Measurements from ENCODE around the gene MUC2. TPM values are rescaled to one million over a fixed set of nuclear protein-coding genes. Genes with fewer than 3 reads are reported as not detected.
"Not testable (repeated sequence)": the region's sequence is repeated elsewhere in the genome, so short reads cannot be mapped to it uniquely, and the experiment has no call there.

The MUC2 gene
- total RNA-seq, 1 experiment from 2014 or later, result not detected

GRCh38 chr11:1107316-1108245, 32.9 kb downstream of the MUC2 start:
- Histone ChIP-seq H3K36me3 (replicated peaks; ENCODE audit: control insufficient read depth, insufficient read depth, low read length) (no peaks in the 10 kb centered on the region), H3K27me3 (ENCODE audit: control insufficient read depth, insufficient read depth, low read length) (no peaks in the 10 kb centered on the region), H3K4me3 (ENCODE audit: insufficient read depth, low read depth, low read length) (no peak overlapping the region)
- DNase-seq, result no peak

- no peak for DNase-seq
- Histone ChIP-seq H3K27me3 (ENCODE audit: control insufficient read depth, insufficient read depth, low read length) (no peaks in the 10 kb centered on the region), H3K36me3 (replicated peaks; ENCODE audit: control insufficient read depth, insufficient read depth, low read length) (no peaks in the 10 kb centered on the region), H3K4me3 (ENCODE audit: insufficient read depth, low read depth, low read length) (no peak overlapping the region)
Observed at GRCh38 chr11:1108246-1108900, 33.7 kb downstream of the MUC2 start.

GRCh38 chr11:1109101-1109917, 34.6 kb downstream of the MUC2 start:
- no peak for DNase-seq
- no peak overlapping the region for H3K4me3 ChIP-seq (ENCODE audit: insufficient read depth, low read depth, low read length)
- no peaks in the 10 kb centered on the region for H3K27me3 ChIP-seq (ENCODE audit: control insufficient read depth, insufficient read depth, low read length)
- no peaks in the 10 kb centered on the region for H3K36me3 ChIP-seq (replicated peaks; ENCODE audit: control insufficient read depth, insufficient read depth, low read length)

- Histone ChIP-seq H3K36me3 (replicated peaks; ENCODE audit: control insufficient read depth, insufficient read depth, low read length) (no peaks in the 10 kb centered on the region), H3K27me3 (ENCODE audit: control insufficient read depth, insufficient read depth, low read length) (no peaks in the 10 kb centered on the region), H3K4me3 (ENCODE audit: insufficient read depth, low read depth, low read length) (no peak overlapping the region)
- no peak for DNase-seq
Observed at GRCh38 chr11:1109918-1110705, 35.4 kb downstream of the MUC2 start.

DNA sequence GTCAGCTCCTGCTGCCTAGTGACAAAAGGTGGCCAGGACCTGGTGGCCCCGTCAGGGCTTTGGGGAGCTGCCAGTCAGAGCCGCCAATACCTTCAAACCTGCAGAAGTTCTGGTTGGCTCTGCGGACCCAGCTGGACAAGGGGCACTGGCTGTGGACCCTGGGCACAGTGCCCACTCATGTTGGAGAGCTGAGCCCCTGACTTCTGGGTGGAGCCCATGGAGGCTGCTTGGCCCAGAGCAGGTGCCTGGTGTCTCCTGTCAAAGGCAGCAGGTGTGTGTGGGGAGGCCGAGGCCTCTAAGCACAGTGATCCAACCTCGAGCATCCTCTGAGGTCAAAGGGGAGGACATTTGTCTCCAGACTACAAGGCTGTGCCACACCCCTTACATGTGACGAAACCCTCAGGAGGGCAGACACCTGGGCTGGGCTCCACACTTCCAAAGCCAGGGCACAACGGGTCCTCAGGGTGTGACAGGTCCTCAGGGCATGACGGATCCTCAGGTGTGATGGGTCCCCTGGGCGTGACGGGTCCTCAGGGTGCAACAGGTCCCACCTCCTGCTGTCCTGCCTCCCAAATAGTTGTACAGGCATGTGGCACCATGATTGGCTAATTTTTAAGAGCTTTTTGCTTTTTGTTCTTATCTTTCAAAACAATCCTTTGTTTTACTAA, 37.0 kb downstream of the MUC2 start:
- Histone ChIP-seq H3K36me3 (replicated peaks; ENCODE audit: control insufficient read depth, insufficient read depth, low read length) (no peaks in the 10 kb centered on the region), H3K4me3 (ENCODE audit: insufficient read depth, low read depth, low read length) (no peak overlapping the region), H3K27me3 (ENCODE audit: control insufficient read depth, insufficient read depth, low read length) (no peaks in the 10 kb centered on the region)
- peak; percentile 25 for DNase-seq

GRCh38 chr11:1112351-1113191, 37.9 kb downstream of the MUC2 start:
- Histone ChIP-seq H3K27me3 (ENCODE audit: control insufficient read depth, insufficient read depth, low read length) (no peaks in the 10 kb centered on the region), H3K36me3 (replicated peaks; ENCODE audit: control insufficient read depth, insufficient read depth, low read length) (no peaks in the 10 kb centered on the region), H3K4me3 (ENCODE audit: insufficient read depth, low read depth, low read length) (no peak overlapping the region)
- peak; percentile 90 for DNase-seq

DNA sequence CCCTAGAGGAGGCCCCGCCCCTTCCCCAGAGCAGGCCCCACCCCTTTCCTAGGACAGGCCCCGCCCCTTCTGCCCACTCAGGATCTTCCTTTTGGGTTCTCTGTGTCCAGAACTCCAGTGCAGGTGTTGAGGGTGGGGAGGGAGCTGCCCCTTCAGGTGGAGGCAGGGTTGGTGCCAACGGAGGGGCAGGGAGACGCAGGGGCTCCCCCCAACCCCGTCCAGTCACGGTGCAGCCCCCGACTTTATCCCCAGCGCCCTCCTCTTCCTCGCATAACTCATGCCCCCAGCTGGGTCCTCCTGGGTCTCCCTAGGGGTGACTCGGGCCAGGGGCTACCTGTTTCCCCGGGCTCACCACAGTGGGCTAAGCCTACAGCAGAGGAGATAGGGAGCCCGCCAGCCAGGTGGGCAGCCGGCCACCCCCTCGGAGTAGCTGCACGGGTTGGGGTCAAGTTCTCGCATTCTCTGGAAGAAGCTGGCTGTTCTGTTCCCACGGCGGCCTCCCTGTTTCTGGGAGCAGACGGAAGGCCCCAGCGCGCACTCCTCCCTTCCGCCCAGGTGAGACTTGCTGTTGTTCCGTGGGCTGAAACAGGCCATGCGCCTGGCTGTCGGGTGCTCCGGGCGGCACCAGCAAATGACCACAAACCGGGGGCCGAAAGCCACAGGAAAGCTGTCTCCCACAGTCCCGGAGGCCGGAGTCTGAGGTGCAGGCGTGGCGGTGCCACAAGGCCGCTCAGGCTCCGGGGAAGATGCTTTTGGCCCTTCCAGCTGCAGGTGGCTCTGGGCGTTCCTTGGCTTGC, 38.9 kb downstream of the MUC2 start:
- Histone ChIP-seq H3K36me3 (replicated peaks; ENCODE audit: control insufficient read depth, insufficient read depth, low read length) (no peaks in the 10 kb centered on the region), H3K4me3 (ENCODE audit: insufficient read depth, low read depth, low read length) (no peak overlapping the region), H3K27me3 (ENCODE audit: control insufficient read depth, insufficient read depth, low read length) (no peaks in the 10 kb centered on the region)
- DNase-seq, result peak; percentile 80

DNA sequence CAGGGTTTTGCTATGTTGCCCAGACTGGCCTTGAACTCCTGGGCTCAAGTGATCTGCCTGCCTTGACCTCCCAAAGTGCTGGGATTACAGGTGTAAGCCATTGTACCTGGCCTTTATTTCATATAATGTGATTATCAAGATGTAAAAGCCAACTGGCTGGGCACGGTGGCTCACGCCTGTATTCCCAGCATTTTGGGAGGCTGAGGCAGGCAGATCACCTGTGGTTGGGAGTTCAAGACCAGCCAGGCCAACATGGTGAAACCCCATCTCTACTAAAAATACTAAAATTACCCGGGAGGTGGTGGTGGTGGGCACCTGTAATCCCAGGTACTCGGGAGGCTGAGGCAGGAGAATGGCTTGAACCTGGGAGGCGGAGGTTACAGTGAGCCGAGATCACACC, 40.6 kb downstream of the MUC2 start:
- not testable (repeated sequence) for H3K27me3 ChIP-seq (ENCODE audit: control insufficient read depth, insufficient read depth, low read length); DNase-seq; H3K36me3 ChIP-seq (replicated peaks; ENCODE audit: control insufficient read depth, insufficient read depth, low read length); H3K4me3 ChIP-seq (ENCODE audit: insufficient read depth, low read depth, low read length)

- H3K36me3 ChIP-seq (replicated peaks; ENCODE audit: control insufficient read depth, insufficient read depth, low read length), result no peaks in the 10 kb centered on the region
- H3K4me3 ChIP-seq (ENCODE audit: insufficient read depth, low read depth, low read length), result no peak overlapping the region
- peak; percentile 31 for DNase-seq
- H3K27me3 ChIP-seq (ENCODE audit: control insufficient read depth, insufficient read depth, low read length), result no peaks in the 10 kb centered on the region
Observed at GRCh38 chr11:1116104-1116503, 41.4 kb downstream of the MUC2 start.

DNA sequence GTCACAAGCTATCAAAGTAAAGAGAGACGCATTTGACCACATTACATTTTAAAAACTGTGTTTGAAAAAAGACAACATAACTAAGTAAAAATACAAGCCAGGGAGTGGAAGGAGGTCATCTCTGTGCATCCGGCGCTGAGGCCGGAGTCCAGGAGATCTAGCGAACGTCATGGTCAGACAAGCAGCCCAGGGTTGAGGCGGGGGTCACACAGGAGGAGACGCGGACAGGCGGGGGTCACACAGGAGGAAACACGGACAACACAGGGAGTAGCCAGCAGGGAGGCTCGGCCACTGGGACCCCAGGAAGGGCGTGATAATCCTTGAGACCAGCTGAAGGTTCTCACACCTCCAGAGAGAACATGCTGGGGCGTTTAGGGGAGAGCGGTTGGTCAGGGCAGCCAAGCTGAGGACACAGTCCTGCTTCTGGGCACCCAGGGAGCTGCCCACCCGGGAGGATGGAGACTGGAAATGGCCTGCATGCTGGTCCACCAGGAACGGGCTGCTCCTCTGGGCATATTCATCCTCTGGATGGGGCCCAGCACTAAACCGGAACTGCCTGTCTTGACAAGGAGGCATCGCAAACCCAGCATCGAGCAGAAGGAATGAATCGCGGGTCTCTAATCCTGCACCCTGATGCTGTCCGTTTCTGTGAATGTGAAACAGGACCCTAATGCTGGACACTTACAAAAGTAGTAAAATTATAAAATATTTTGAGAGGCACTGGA, 42.2 kb downstream of the MUC2 start:
- H3K4me3 ChIP-seq (ENCODE audit: insufficient read depth, low read depth, low read length), result no peak overlapping the region
- no peaks in the 10 kb centered on the region for H3K27me3 ChIP-seq (ENCODE audit: control insufficient read depth, insufficient read depth, low read length)
- peak; percentile 50 for DNase-seq
- no peaks in the 10 kb centered on the region for H3K36me3 ChIP-seq (replicated peaks; ENCODE audit: control insufficient read depth, insufficient read depth, low read length)

GRCh38 chr11:1117992-1118391, 43.3 kb downstream of the MUC2 start:
- Histone ChIP-seq H3K36me3 (replicated peaks; ENCODE audit: control insufficient read depth, insufficient read depth, low read length) (no peaks in the 10 kb centered on the region), H3K4me3 (ENCODE audit: insufficient read depth, low read depth, low read length) (no peak overlapping the region), H3K27me3 (ENCODE audit: control insufficient read depth, insufficient read depth, low read length) (no peaks in the 10 kb centered on the region)
- peak; percentile 62 for DNase-seq

All from H7 (cell line).